HEK293T (cell line): ENCODE results near the gene UBL7.

Source experiments
- BHLHE40 ChIP-seq: fragments of 450-650 bp; IDR thresholded peaks from 2 replicates; pipeline ENCODE4 v1.6.1; 2016; ENCODE audit warnings: mild to moderate bottlenecking, moderate library complexity, borderline replicate concordance
- FOXA1 ChIP-seq: fragments of 450-650 bp; IDR thresholded peaks from 2 replicates; pipeline ENCODE4 v1.6.1; 2016; ENCODE audit warnings: mild to moderate bottlenecking
- FOXK2 ChIP-seq: fragments of 450-650 bp; IDR thresholded peaks from 2 replicates; pipeline ENCODE4 v1.6.1; 2016; ENCODE audit warnings: mild to moderate bottlenecking
- HDGF ChIP-seq: fragments of 450-650 bp; IDR thresholded peaks from 2 replicates; pipeline ENCODE4 v1.6.1; 2017; ENCODE audit warnings: antibody characterized with exemption, borderline replicate concordance
- NFRKB ChIP-seq: fragments of 450-650 bp; IDR thresholded peaks from 2 replicates; pipeline ENCODE4 v1.6.1; 2016; ENCODE audit warnings: mild to moderate bottlenecking, moderate library complexity
- SUZ12 ChIP-seq: fragments of 450-650 bp; IDR thresholded peaks from 2 replicates; pipeline ENCODE4 v1.6.1; 2016; ENCODE audit warnings: mild to moderate bottlenecking
- TARDBP ChIP-seq: fragments of 450-650 bp; IDR thresholded peaks from 2 replicates; pipeline ENCODE4 v1.6.1; 2016
- TF ChIP-seq, protein P1 (sequence below): fragments of 450-650 bp; IDR thresholded peaks from 2 replicates; pipeline ENCODE4 v1.6.1; 2016

DNA sequence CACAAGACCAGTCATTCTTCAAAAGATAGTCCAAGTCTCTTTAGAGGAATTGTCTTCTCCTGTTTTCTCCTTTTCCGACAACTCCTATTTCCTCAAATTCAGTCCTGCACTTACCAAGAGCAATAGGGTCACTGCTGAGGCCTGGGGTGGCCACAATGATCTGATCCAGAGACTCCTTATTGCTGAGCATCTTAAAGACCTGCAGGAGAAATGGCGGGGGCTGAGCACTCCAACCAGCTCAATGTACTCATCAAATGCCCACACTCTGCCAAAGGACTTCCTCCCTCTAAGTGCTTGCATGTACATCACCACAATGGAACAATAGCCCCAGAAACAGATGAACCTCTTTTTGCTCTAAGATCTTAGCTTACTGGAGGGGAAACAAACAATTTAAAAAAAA, 9.6 kb downstream of the UBL7 start:
- TF ChIP-seq BHLHE40 (no peak), HDGF (no peak), SUZ12 (no peak), NFRKB (no peak), FOXA1 (no peak), TARDBP (no peak), FOXK2 (no peak)
- TF ChIP-seq, protein P1, sequence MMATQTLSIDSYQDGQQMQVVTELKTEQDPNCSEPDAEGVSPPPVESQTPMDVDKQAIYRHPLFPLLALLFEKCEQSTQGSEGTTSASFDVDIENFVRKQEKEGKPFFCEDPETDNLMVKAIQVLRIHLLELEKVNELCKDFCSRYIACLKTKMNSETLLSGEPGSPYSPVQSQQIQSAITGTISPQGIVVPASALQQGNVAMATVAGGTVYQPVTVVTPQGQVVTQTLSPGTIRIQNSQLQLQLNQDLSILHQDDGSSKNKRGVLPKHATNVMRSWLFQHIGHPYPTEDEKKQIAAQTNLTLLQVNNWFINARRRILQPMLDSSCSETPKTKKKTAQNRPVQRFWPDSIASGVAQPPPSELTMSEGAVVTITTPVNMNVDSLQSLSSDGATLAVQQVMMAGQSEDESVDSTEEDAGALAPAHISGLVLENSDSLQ, result no peak
